AG10803 (cell line): ENCODE data around the gene SLAIN2.

Source experiments
- DNase-seq: peaks from one replicate; pipeline ENCODE4 v3.0.0; 2010; ENCODE audit warnings: low read depth
- H3K4me3 ChIP-seq: 2 replicates; pipeline ENCODE4 v1.5.1; 2011; ENCODE audit warnings: mild to moderate bottlenecking, low read length, control low read depth
- TF ChIP-seq, protein P1 (sequence below): conservative IDR thresholded peaks from 2 replicates; pipeline ENCODE4 v1.5.1; 2011; ENCODE audit warnings: mild to moderate bottlenecking, low read length, control low read depth, inconsistent platforms

Gene SLAIN2

GRCh38 chr4:48352793-48353192 is 11.5 kb downstream of the SLAIN2 start:
- no peak for DNase-seq
- H3K4me3 ChIP-seq = no peak overlapping the region
- TF ChIP-seq, protein P1, sequence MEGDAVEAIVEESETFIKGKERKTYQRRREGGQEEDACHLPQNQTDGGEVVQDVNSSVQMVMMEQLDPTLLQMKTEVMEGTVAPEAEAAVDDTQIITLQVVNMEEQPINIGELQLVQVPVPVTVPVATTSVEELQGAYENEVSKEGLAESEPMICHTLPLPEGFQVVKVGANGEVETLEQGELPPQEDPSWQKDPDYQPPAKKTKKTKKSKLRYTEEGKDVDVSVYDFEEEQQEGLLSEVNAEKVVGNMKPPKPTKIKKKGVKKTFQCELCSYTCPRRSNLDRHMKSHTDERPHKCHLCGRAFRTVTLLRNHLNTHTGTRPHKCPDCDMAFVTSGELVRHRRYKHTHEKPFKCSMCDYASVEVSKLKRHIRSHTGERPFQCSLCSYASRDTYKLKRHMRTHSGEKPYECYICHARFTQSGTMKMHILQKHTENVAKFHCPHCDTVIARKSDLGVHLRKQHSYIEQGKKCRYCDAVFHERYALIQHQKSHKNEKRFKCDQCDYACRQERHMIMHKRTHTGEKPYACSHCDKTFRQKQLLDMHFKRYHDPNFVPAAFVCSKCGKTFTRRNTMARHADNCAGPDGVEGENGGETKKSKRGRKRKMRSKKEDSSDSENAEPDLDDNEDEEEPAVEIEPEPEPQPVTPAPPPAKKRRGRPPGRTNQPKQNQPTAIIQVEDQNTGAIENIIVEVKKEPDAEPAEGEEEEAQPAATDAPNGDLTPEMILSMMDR = no peak

DNA sequence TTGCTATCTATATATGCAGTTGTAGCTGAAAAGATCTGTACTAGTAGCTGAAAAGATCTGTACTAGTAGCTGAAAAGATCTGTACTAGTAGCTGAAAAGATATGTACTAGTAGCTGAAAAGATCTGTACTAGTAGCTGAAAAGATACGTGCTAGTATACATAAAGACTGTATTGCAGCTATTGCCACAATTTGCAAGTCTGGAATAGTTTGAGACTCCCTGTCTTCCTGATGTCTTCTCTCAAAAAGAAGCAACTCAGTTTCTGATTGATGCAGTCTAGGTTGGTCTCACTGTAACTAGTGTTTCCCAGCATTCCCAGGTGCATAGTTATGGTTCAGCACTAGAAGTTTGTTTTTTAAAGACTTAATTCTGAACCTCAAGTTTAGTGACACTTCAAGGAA is 15.0 kb downstream of the SLAIN2 start:
- no peak for DNase-seq
- no peak overlapping the region for H3K4me3 ChIP-seq
- TF ChIP-seq, protein P1 = no peak

DNA sequence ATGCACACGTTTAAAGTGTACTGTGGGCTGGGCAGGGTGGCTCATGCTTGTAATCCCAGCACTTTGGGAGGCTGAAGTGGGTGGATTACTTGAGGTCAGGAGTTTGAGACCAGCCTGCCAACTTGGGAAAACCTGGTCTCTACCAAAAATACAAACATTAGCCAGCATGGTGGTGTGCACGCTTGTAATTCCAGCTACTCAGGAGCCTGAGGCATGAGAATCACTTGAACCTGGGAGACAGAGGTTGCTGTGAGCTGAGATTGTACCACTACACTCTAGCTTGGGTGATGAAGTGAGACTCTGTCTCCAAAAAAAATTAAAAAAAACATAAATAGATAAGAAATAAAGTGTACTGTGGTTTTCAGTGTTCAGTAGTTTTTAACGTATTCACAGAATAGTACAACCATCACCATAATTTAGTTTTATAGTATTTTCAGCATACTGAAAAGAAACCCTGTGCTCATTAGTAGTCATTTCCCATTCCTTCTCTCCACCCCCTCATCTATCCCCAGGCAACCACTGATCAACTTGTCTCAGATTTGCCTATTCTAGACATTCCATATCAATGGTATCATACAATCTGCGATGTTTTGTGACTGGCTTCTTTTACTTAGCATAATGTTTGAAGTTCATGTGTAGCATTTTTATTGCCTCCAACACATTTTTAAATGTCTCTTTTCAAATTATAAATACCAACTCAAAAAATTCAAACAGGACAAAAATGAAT is 19.1 kb downstream of the SLAIN2 start:
- TF ChIP-seq, protein P1 = no peak
- peak; percentile 79 for DNase-seq
- no peak overlapping the region for H3K4me3 ChIP-seq

- TF ChIP-seq, protein P1 = no peak
- peak; percentile 62 for DNase-seq
- no peak overlapping the region for H3K4me3 ChIP-seq
Observed at GRCh38 chr4:48361012-48361400, 19.7 kb downstream of the SLAIN2 start.

DNA sequence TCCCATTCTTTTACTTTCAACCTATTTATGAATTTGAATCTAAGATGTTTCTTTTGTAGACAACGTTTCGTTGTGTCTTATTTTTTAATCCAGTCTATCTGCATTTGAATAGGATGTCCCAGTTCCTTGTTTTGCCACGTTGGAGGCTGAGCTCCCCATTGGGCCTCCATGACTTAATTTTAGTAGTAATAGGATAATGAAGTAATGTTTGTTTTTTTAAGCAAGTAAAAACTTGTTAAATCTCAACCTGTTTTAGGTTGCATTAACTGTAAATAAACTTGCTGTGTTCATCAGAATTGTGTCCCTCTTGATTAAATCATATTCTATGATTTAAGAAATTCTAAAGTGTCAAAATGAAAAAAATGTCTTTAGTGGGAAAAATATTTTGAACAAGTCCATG is 25.3 kb downstream of the SLAIN2 start:
- TF ChIP-seq, protein P1 = no peak
- H3K4me3 ChIP-seq = no peak overlapping the region
- DNase-seq = no peak

DNA sequence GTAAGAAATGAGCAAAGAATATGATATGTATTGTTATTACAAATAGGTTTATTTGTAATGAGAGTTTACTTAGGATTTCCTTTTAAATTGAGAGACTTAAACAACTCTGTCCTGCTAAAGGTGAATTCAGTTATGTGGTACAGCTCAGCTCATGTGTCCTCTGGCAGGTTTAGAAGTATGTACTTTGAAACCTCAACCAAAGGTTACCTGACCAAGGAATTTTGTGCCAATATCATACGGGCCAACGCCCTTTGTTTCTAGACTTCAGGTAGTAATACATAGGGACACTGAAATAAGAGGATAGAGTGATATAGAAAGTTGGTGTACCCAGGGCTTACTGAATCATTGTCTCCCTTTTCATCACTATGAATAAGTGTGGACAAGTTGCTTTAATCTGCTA is 25.7 kb downstream of the SLAIN2 start:
- H3K4me3 ChIP-seq = no peak overlapping the region
- TF ChIP-seq, protein P1 = no peak
- no peak for DNase-seq

- H3K4me3 ChIP-seq = no peak overlapping the region
- DNase-seq = no peak
- TF ChIP-seq, protein P1 = no peak
Observed at GRCh38 chr4:48368389-48368788, 27.1 kb downstream of the SLAIN2 start.
